Gastrocnemius medialis (tissue), 4 donors: Measurements from ENCODE around the gene GOLGA6B.

Experiments
- POLR2A ChIP-seq, 2 donors: fragments of 450-650 bp; IDR thresholded peaks; one replicate each; pipeline ENCODE4 v1.6.1; 2017; ENCODE audit warnings: antibody characterized with exemption in 2 of 2, mild to moderate bottlenecking in 2 of 2, moderate library complexity in 2 of 2
- TF ChIP-seq, protein P1 (sequence below), 5 experiments: fragments of 450-650 bp in 3 of 5; fragments of 200-600 bp in 2 of 5; sonication (generic) in 2 of 5; IDR thresholded peaks in 4 of 5; conservative IDR thresholded peaks in 1 of 5; 1 replicate in 4 of 5; 2 replicates in 1 of 5; pipeline ENCODE4 v1.5.1; 2016 to 2019; ENCODE audit warnings: antibody characterized with exemption in 5 of 5, mild to moderate bottlenecking in 3 of 5, moderate library complexity in 3 of 5

- TF ChIP-seq, protein P1, sequence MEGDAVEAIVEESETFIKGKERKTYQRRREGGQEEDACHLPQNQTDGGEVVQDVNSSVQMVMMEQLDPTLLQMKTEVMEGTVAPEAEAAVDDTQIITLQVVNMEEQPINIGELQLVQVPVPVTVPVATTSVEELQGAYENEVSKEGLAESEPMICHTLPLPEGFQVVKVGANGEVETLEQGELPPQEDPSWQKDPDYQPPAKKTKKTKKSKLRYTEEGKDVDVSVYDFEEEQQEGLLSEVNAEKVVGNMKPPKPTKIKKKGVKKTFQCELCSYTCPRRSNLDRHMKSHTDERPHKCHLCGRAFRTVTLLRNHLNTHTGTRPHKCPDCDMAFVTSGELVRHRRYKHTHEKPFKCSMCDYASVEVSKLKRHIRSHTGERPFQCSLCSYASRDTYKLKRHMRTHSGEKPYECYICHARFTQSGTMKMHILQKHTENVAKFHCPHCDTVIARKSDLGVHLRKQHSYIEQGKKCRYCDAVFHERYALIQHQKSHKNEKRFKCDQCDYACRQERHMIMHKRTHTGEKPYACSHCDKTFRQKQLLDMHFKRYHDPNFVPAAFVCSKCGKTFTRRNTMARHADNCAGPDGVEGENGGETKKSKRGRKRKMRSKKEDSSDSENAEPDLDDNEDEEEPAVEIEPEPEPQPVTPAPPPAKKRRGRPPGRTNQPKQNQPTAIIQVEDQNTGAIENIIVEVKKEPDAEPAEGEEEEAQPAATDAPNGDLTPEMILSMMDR (IDR thresholded peaks at IDR 0.05 in 4 of 5, conservative IDR thresholded peaks at IDR 0.05 in 1 of 5): no peak
- no peak for TF ChIP-seq POLR2A (IDR thresholded peaks at IDR 0.05)
These were observed 44.6 kb upstream of the GOLGA6B start for GRCh38 chr15:72609862-72610261.
